SHP77 treated with DMSO at 0.1 percent for 48 hours (cell line): ENCODE measurements around the gene TLE4.

ENCODE experiments used
- DNase-seq: peaks from one replicate; lab custom pipeline; 2025; lab: John Stamatoyannopoulos, UW

TLE4 gene

DNA sequence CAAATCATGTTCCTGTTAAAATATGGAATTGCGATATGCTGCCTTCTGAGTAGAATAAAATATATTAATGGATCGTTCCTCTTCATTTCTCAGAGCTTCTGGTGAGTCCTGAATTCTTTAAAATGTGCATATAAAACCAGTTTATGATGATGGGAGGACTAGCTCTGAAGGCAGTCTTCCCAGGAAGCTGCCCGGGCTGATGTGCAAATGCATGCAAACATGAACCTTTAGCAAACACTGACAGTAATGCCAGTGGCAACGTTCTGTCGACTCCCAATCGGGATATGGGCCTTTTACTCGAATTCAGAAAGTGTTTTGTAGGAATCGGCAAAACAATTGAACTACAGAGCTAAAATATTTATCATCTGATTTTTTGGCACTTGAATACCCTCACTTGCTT lies 93.6 kb downstream of the TLE4 start:
- DNase-seq: no peak

DNA sequence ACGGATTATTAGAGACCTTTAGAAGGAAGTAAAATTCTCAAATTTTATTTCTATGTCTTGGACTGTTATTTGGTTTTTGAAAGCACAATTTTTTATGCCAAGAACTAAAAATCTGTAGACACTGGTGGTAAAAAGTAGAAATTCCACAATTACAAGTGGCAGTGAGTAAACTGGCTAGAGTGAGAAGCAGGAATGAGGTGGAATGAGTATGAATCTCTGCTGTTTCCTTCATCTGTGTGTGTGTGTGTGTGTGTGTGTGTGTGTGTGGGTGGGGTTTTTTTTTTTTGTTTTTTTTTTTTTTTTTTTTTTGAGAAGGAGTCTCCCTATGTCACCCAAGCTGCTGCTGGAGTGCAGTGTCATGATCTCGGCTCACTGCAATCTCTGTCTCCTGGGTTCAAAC lies 94.2 kb downstream of the TLE4 start:
- DNase-seq: no peak

- no peak for DNase-seq
These were observed 95.4 kb downstream of the TLE4 start for GRCh38 chr9:79667120-79667519.

- peak; percentile 90 for DNase-seq
These were observed 96.2 kb downstream of the TLE4 start for GRCh38 chr9:79667817-79668436.

- no peak for DNase-seq
These were observed 97.2 kb downstream of the TLE4 start for GRCh38 chr9:79668956-79669355.

GRCh38 chr9:79670269-79670961 lies 98.7 kb downstream of the TLE4 start:
- no peak for DNase-seq

DNA sequence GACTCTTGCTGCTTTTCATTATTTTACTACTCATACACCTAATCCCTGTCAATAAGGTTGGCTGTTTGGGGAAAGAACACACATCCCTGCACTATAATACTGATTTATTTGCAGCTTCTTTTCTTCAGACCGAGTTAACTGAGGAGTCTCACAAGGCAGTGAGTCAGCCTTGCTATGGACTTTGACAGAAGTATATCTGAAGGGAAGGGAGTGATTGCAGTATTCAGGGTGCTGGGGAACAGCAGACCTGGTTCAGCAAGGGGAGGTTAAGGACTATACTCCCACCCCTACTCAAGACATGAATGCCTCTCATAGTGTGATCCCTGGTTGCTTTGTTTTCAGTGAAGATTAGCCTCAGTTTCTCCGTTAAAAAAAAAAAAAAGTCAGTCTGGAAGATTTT lies 99.8 kb downstream of the TLE4 start:
- DNase-seq: no peak

DNA sequence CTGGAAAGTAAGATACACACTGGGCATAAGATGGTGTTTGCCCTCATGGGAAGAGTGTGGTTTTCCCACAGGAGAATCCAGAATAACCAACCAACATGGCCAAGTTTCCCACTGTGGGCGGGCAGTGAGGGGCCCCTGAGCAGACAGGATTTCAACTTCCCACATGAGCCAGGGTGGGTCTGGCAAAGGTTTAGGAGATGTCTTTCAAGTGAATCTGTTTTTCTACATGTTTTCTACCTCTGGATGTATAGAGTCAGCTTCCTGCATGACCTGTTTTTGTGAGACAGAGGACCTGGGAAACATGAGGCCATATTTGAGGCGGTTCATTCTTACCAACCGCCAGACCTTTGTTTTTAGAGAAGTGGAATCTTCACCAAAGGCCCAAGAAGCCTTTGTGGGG lies 100.5 kb downstream of the TLE4 start:
- no peak for DNase-seq

DNA sequence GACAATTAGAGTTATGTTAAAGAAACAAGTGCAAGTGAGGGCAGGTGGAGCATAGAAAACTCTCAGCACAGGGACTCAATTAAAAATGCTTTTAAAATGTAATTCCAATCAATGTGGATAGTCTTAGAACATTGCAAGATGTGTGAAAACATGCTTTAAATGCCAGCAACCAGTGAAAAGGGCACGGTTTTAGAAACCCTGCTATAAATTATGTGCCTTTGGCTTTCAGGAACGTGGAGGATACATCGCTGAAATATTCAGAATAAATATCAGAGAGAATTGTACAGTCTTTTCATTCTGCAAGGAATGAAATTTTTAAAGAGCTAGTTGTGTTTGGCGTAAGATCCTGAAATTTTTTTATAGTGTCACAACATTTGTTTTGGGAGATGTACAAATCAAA lies 101.1 kb downstream of the TLE4 start:
- DNase-seq: no peak

GRCh38 chr9:79673614-79674013 lies 101.8 kb downstream of the TLE4 start:
- DNase-seq: no peak

DNA sequence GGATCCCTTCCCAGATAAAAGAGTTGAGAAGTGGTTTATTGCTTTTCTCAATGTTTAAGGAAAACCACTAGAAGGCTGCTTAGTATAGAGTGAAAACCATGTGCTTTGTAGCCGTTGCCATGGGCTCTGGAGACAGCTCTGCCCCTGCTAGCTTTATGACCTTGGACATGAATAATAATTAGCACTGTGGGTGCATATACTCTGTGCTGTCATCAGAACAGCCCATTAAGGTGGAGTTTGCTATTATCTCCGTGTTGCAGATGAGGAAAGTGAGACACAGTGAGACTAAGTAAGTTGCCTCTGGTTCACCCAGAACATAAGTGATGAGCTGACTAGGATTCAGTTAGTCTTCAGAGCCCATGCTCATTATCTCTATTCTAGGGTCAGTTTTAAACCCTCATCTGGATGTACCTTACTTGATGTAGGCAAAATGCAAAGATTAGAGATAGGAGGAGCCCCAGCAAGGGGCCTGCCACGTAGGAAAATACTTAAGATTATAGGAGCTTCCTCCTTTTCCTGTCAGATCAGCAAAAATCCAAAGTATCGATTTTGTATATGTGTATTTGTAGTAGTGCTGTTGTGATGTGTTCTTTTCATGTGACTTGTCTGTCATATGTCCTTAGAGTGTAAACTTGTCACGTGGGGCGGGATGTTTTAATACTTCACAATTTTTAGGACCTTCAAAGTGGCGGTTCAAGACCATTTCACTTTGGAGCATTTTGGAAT lies 102.5 kb downstream of the TLE4 start:
- DNase-seq: no peak

DNA sequence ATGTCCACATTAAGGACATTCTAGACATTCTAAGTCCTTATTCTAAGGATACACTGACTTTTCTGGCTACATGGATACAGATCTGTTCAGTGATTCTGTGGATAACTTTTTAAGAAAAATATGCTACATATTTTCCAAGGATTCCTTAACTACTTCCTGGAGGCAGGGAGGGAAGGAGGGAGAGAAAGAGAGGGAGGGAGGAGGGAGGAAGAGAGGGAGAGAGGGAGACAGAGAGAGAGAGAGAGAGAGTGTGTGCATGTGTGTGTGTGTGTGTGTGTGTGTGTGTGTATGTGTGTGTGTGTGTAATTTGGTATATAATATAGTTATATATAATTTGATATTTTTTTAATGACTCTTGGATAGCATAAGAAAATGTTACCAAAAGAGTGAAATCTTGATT lies 109.8 kb downstream of the TLE4 start:
- no peak for DNase-seq

DNA sequence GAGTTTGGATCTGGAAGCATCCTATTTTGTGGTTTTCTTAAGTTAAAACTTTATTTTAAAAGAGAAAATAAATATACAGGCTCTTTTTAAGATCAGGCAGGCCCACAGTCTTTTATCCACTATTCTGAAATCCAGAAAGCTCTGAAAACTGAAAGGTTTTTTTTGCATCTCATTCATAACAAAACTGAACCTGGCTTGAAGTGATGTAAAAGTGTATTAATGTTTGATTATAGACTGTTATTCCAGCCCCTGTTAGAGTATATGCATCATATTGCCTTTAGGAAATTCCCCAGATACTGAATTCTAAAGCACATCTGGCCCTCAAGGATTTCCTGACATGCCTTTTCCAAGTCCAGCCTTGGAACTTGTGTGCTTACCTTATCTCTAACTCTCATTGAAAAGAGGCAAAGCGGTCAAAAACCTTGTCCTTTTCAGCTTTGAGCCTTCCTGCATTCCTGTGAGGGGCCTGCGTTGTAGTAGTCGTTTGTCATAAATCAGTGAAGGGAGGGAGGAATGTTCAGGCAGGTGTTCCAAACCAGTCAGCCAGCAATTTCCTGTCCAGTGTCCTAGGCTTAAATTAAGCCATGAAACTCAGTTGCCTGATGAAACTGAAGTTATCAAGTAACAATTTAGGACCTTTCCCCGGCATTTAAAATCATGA lies 110.4 kb downstream of the TLE4 start:
- no peak for DNase-seq

DNA sequence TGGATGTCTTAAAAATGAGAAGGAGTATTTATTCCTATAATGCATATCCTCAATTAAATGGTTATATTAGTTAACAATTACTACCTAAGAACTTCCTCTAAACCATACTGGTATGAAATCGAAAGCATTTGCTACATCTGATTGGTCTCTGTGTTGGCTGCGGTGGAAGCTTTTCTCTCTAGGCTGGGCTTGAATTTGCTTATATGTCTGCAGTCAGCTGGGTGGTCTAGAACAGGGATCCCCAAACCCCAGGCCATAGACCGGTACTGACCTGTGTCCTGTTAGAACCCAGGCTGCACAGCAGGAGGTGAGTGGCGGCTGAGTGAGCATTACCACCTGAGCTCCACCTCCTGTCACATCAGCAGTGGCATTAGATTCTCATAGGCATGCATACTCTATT lies 112.3 kb downstream of the TLE4 start:
- DNase-seq: no peak

DNA sequence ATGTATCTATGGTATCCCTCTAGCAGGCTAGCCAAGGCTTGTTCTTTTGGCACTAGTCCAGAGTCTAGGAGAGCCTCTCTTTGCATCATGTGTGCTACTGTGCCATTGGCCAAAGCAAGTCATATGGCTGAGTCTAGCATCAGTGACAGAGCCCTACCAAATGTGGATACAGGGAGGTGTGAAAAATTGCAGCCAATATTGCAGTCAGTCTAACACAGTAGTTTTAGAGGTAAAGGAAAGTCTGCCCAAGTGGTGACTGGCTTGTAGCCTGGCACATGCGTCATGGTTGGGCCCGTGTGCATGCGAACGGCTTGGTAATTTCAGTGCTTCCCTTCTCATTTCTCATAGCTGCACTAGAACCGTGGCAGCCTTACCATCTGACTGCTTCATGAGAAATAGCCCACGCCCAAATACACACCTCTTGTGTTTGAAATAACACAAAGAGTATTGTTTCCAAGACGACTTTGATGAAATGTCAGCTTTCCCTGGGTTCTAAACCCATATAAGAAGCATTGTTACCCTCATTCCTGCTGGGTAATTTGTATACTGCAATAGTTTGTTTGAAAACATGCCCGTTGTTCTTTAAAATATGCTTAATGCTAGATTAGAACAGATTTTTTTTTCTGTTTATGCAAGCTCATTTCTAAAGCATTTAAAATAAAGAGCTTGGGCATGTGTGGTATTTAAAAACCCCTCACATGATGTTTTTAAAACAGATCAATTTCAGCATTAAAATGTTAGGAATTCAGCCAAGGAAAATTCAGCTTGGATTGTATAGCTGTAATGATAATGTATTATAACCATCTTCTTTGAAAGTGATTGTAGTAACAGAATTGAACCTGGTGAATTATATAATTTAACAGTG lies 113.2 kb downstream of the TLE4 start:
- DNase-seq: peak; percentile 6

DNA sequence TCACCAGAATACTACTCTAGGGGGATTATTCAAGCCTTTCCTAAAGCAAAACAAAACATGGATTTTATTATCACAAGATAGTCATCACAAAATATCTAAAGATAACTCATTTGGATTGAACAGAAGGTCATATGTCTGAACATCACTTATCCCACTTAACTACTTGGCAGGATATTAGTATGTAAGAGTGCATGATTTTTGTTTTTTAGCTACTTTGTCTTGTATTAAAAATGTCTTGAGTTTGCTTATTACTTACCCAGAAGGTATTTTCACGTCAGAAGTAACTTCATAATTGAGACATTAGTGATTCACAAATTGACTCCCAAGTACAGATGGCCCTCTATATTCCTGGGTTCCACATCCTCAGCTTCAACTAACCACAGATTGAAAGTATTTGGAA lies 113.8 kb downstream of the TLE4 start:
- DNase-seq: no peak

- no peak for DNase-seq
These were observed 114.8 kb downstream of the TLE4 start for GRCh38 chr9:79686381-79687130.

DNA sequence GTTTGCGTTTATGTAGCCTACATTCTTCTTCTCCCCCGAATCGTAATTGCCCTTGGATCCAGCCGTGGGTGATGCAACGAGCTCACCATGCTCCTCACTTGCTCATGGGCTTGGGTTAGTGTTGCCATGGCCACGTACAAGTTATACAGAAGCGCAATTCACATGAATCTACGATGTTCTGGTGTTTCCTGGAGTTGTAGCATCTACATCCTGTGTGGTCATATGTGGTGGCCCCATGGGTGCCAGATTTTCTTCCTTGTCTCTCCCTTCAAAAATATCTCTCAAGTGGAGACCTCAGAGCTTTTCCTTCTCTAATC lies 115.3 kb downstream of the TLE4 start:
- no peak for DNase-seq

DNA sequence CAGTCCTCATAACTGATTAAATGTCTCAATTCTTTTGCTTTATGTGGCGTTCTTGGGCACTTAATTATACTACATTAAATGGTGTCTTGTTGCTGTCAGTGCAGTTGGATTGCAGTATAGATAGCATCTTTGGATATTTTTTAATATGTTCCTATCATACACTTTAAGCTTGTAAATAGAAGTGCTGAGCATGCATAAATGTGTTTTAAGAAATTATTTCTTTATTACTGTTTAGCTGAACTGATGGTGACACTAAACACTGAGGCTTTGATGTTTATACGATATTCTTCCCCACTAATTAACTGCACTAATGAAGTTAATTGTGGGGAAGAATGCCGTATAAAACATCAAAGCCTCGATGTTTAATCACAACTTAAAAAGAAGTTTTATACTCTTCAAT lies 116.6 kb downstream of the TLE4 start:
- no peak for DNase-seq

DNA sequence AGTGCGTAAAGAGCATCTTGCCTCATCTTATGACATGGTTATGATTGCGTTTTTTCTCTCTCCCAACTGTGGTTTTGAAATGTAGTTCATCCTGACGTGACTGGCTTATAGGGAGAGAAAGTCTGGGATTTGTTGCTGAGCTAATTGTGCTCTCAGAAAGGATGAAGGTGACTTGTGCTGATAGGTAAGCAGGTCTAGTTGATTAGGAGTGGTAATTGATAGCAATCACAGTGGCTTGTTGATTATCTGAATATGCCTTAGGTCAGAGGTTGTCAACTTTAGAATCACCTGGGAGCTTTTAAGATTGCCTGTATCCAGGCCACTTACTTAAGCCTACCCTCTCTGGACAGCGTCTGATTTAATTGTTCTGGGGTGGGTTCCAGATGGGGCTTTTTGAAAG lies 117.8 kb downstream of the TLE4 start:
- DNase-seq: no peak

DNA sequence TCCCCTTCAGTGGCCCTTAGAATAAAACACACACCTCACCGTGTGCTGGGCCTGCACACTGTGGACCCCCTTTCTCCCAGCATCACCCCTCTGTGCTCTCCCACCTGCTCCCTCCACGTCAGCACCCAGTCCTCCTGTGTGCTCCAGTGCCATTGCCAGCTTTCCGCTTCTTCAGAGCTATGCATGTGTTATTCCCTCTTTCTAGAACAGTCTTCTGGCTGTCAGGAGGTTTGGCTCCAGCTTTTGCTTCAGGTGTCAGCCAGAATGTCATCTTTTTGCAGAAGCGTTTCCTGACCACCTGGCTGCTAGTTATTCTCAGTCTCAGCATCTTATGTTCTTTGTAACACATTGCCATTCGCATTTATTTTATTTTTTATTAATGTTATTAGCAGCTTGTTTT lies 119.7 kb downstream of the TLE4 start:
- no peak for DNase-seq
